ENCODE measurements around the gene INCA1. TPM values are rescaled to one million over a fixed set of nuclear protein-coding genes. Genes with fewer than 3 reads are reported as not detected.

Gene INCA1
- total and polyA plus RNA-seq, 2 of the 13 experiments (the other 11 are each of a cell fraction or from before 2014, with no cell fraction given): 0.93 to 2.6 TPM

GRCh38 chr17:4970273-4970672, 27.0 kb downstream of the INCA1 start (continued):
- peak; percentile 28; the same call in 1 of the 2 replicates for TF ChIP-seq ZNF687 (CRISPR knock-in tag; IDR thresholded peaks at IDR 0.05)
- 0 out of 2 replicates have a peak, but pooled peaks have one; percentile 34 for TF ChIP-seq ZNF782 (CRISPR knock-in tag; IDR thresholded peaks at IDR 0.05; ENCODE audit: borderline replicate concordance)
- TF ChIP-seq AFF4 (CRISPR knock-in tag; IDR thresholded peaks at IDR 0.05): no peak
- no peak for TF ChIP-seq MAFK (conservative IDR thresholded peaks at IDR 0.05 in 1 of 2, IDR thresholded peaks at IDR 0.05 in 1 of 2; ENCODE audit: low read length in 2 of 2)
- TF ChIP-seq RBFOX2 (IDR thresholded peaks at IDR 0.05; ENCODE audit: low read depth, low read length): 0 out of 2 replicates have a peak, but pooled peaks have one; percentile 22
- 0 out of 2 replicates have a peak, but pooled peaks have one; percentile 16 for TF ChIP-seq ZC3H13 (CRISPR knock-in tag; IDR thresholded peaks at IDR 0.05)
- no peak for TF ChIP-seq DBP (CRISPR knock-in tag; IDR thresholded peaks at IDR 0.05; ENCODE audit: not compliant biosample characterization)
- no peak for TF ChIP-seq TEAD2 (CRISPR knock-in tag; IDR thresholded peaks at IDR 0.05)
- TF ChIP-seq ZGPAT (CRISPR knock-in tag; IDR thresholded peaks at IDR 0.05): no peak
- TF ChIP-seq ESRRA (CRISPR knock-in tag; IDR thresholded peaks at IDR 0.05; ENCODE audit: low read depth): 0 out of 2 replicates have a peak, but pooled peaks have one; percentile 4
- no peak for TF ChIP-seq ZNF12 (CRISPR knock-in tag; IDR thresholded peaks at IDR 0.05)
- TF ChIP-seq PCBP1 (IDR thresholded peaks at IDR 0.05; ENCODE audit: borderline replicate concordance, low read depth, low read length): no peak
- TF ChIP-seq TAF15 (IDR thresholded peaks at IDR 0.05; ENCODE audit: low read depth, low read length, poor library complexity, severe bottlenecking): no peak

All from HepG2 (cell line).